Right lobe of liver (tissue), 6 donors: Measurements from ENCODE around the gene SMCO1. TPM values are rescaled to one million over a fixed set of nuclear protein-coding genes. Genes with fewer than 3 reads are reported as not detected.
"Not testable (repeated sequence)": the region's sequence is repeated elsewhere in the genome, so short reads cannot be mapped to it uniquely, and the experiment has no call there.

Source experiments
- ATAC-seq, 4 donors: fragments of 200-7000 bp; cut with Tn5 transposase; one replicate each; pipeline ENCODE4 v1.9.1; 2020; ENCODE audit warnings: mild to moderate bottlenecking in 4 of 4, moderate library complexity in 4 of 4
- DNase-seq, 3 donors: peaks; one replicate each; pipeline ENCODE4 v3.0.0-alpha.2; 2020
- H3K27ac ChIP-seq, 3 donors: fragments of 200-600 bp; one replicate each; pipeline ENCODE4 v1.8.0; 2022
- H3K27me3 ChIP-seq, 2 donors: fragments of 200-600 bp; one replicate each; pipeline ENCODE4 v1.8.0; 2022
- H3K36me3 ChIP-seq, 4 donors: fragments of 200-600 bp; sonication (generic) in 1 of 4; one replicate each; pipeline versions ENCODE4 v1.5.1 to v1.8.0; 2017 to 2022; ENCODE audit warnings: control low read depth in 1 of 4
- H3K4me1 ChIP-seq, 4 donors: fragments of 200-600 bp; sonication (generic) in 1 of 4; one replicate each; pipeline versions ENCODE4 v1.5.1 to v1.8.0; 2017 to 2022; ENCODE audit warnings: control low read depth in 1 of 4
- H3K4me3 ChIP-seq, 3 donors: fragments of 200-600 bp; one replicate each; pipeline ENCODE4 v1.8.0; 2022
- H3K9me3 ChIP-seq, 4 donors: fragments of 200-600 bp; sonication (generic) in 1 of 4; one replicate each; pipeline versions ENCODE4 v1.5.1 to v1.8.0; 2017 to 2022; ENCODE audit warnings: control low read depth in 1 of 4
- CTCF ChIP-seq, 4 donors: fragments of 200-600 bp in 3 of 4; fragments of 450-650 bp in 1 of 4; IDR thresholded peaks; one replicate each; pipeline versions ENCODE4 v1.5.1 to v1.8.0; 2016 to 2022; ENCODE audit warnings: antibody characterized with exemption in 4 of 4, mild to moderate bottlenecking in 2 of 4
- POLR2A ChIP-seq: fragments of 450-650 bp; IDR thresholded peaks from one replicate; pipeline ENCODE4 v1.6.1; 2017; ENCODE audit warnings: antibody characterized with exemption, mild to moderate bottlenecking
- WGBS: methylation state at CpG from one replicate; pipeline ENCODE4 v1.1.6; 2018; ENCODE audit warnings: low coverage, low lambda C conversion rate; ENCODE audit not compliant: insufficient coverage; ENCODE audit errors: missing lambda C conversion rate; 5-methylcytosine and 5-hydroxymethylcytosine counted together
- intact Hi-C, 2 donors: fragments of 100-400 bp; cut with DNase I; formaldehyde crosslinking; loops; one replicate each; pipeline versions ENCODE4 v1.11.2 to v1.14.1; 2022
- total RNA-seq, 6 experiments: library from RNA; depleted of rRNA in 2 of 6; stranded (reverse); fragments of >200 nt in 2 of 6; fragmentation: NEBNext Ultra II Directional in 3 of 6; extraction: Animal tissue kit (Norgen Biotek cat#: 25700) in 3 of 6; gene quantifications; one replicate each; pipeline versions ENCODE4 v1.1.0 to v1.2.4, GENCODE V29; 2016 to 2023
- donor health status: DM: no; HTN: yes; CAD: no.
- donor health status: DM: no; HTN: no; CAD: no.
- donor health status: DM: no; HTN: no; CAD: no.
- donor health status: DM: no; HTN: yes; CAD: no.
- donor health status: DM: no; HTN: yes; CAD: no.

SMCO1 gene
- total RNA-seq, 6 experiments from 2014 or later, result not detected

- no peaks in the 10 kb centered on the region for H3K4me1 ChIP-seq
- H3K4me3 ChIP-seq, result no peak overlapping the region
- intact Hi-C loops, result no loop called here
- DNase-seq (no peak), ATAC-seq (no peak)
- H3K27me3 ChIP-seq, result no peaks in the 10 kb centered on the region
- H3K36me3 ChIP-seq, result no peaks in the 10 kb centered on the region
- WGBS, result 79% methylated on average over 8 of the region's 8 CpGs
- TF ChIP-seq POLR2A (no peak), CTCF (IDR thresholded peaks at IDR 0.05) (no peak)
- H3K27ac ChIP-seq, result no peak overlapping the region
- peaks cover 0 to 1% (median 0%) of the 10 kb centered on the region in 4 donors for H3K9me3 ChIP-seq
Observed at GRCh38 chr3:196513697-196514349, 1.3 kb downstream of the SMCO1 start.

GRCh38 chr3:196511646-196512425 is 3.3 kb downstream of the SMCO1 start:
- DNase-seq, H3K4me1 ChIP-seq, ATAC-seq, H3K36me3 ChIP-seq, H3K9me3 ChIP-seq, H3K27me3 ChIP-seq, H3K27ac ChIP-seq, H3K4me3 ChIP-seq, intact Hi-C loops: not testable (repeated sequence)
- 78% methylated on average over 8 of the region's 15 CpGs for WGBS

- intact Hi-C loops, H3K4me3 ChIP-seq, ATAC-seq, H3K4me1 ChIP-seq, H3K36me3 ChIP-seq, H3K27me3 ChIP-seq, H3K9me3 ChIP-seq, DNase-seq, H3K27ac ChIP-seq: not testable (repeated sequence)
- WGBS, result no CpG with 5 or more reads among the region's 1 CpG
Observed at GRCh38 chr3:196511108-196511507, 4.0 kb downstream of the SMCO1 start.

GRCh38 chr3:196506687-196507086 is 8.5 kb downstream of the SMCO1 start:
- intact Hi-C loops, result no loop called here
- Histone ChIP-seq H3K36me3 (no peaks in the 10 kb centered on the region), H3K9me3 (no peaks in the 10 kb centered on the region), H3K27me3 (no peaks in the 10 kb centered on the region), H3K27ac (no peak overlapping the region), H3K4me3 (no peak overlapping the region), H3K4me1 (peaks cover 0 to 5% (median 0%) of the 10 kb centered on the region in 4 donors)
- WGBS, result 57% methylated on average over 7 of the region's 8 CpGs
- DNase-seq (no peak), ATAC-seq (no peak)
- TF ChIP-seq CTCF (IDR thresholded peaks at IDR 0.05) (no peak), POLR2A (no peak)

- Histone ChIP-seq H3K9me3 (no peaks in the 10 kb centered on the region), H3K27me3 (no peaks in the 10 kb centered on the region), H3K36me3 (no peaks in the 10 kb centered on the region), H3K27ac (no peak overlapping the region), H3K4me3 (no peak overlapping the region), H3K4me1 (peaks cover 0 to 13% (median 0%) of the 10 kb centered on the region in 4 donors)
- 100% methylated on average over 4 of the region's 6 CpGs for WGBS
- intact Hi-C loops, result no loop called here
- ATAC-seq (no peak), DNase-seq (no peak)
- no peak for TF ChIP-seq POLR2A
- TF ChIP-seq CTCF (IDR thresholded peaks at IDR 0.05), result no peak
Observed at GRCh38 chr3:196504556-196504955, 10.6 kb downstream of the SMCO1 start.

GRCh38 chr3:196504077-196504398 is 11.1 kb downstream of the SMCO1 start:
- H3K36me3 ChIP-seq, H3K27me3 ChIP-seq, DNase-seq, intact Hi-C loops, ATAC-seq, H3K9me3 ChIP-seq: not testable (repeated sequence)
- H3K4me1 ChIP-seq, result peaks cover 0 to 13% (median 0%) of the 10 kb centered on the region in 4 donors
- peak overlapping the region; percentile 89 to 93 (median 90) for H3K27ac ChIP-seq
- peak overlapping the region; percentile 86 to 95 (median 95) for H3K4me3 ChIP-seq
- WGBS, result 17% methylated on average over 6 of the region's 7 CpGs
